ENCODE results near the gene COA7. TPM values are rescaled to one million over a fixed set of nuclear protein-coding genes. Genes with fewer than 3 reads are reported as not detected.

The COA7 gene
- total and polyA plus RNA-seq, 2 of the 8 experiments (the other 6 are each of a cell fraction or from before 2014, with no cell fraction given), result 23.2 to 61.8 TPM

DNA sequence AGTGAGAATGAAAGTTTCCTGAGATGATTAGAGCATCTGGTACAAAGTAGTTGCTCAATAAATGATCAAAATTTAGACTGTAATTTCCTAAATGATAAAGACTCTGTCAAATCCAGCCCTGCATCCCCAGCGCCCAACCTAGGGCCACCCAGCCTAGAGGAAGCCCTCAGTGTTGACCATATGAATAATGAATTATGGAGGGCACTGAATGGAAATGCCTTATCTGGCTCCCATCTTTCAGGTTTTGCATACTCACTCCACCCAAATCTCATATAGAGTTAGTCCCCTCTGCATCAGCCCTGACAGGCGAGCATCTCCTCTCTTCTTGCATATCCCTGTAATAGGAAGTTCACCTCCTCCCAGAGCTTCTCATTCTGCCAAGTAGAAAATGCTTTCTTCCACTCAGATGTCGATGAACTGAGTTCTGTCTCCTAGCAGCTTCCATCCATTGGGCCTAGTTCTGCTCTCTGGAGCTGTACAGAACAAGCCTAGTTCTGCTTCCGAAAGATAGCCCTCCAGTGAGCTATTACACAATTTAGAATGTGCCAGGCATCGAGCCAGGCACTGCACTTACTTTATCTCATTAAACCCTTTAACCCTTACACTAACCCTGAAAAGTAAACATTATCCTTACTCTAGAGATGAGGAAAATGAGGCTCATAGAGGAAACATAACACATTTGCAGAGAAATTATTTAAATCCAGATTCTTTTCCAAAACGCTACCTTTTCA lies 20.9 kb downstream of the COA7 start:
- Histone ChIP-seq H2AFZ (ENCODE audit: low read length) (no peak overlapping the region), H3K23me2 (ENCODE audit: low read depth, low read length) (no peaks in the 10 kb centered on the region), H4K20me1 (replicated peaks in 1 of 2; ENCODE audit: control insufficient read depth in 1 of 2, insufficient read depth in 2 of 2, low read length in 2 of 2) (no peaks in the 10 kb centered on the region), H3K9me3 (ENCODE audit: insufficient read depth in 2 of 2, low read depth in 1 of 2, low read length in 1 of 2) (no peaks in the 10 kb centered on the region), H3K56ac (replicated peaks; ENCODE audit: insufficient read length, low read depth, low read length) (no peak overlapping the region), H2BK15ac (ENCODE audit: low read length) (no peak overlapping the region), H3K36me3 (ENCODE audit: control insufficient read depth in 2 of 4, insufficient read depth in 4 of 4, low read length in 3 of 4) (no peaks in the 10 kb centered on the region), H2BK20ac (ENCODE audit: low read length) (no peak overlapping the region), H2BK120ac (replicated peaks; ENCODE audit: low read depth, low read length) (no peak overlapping the region), H3K14ac (ENCODE audit: insufficient read length) (no peak overlapping the region), H3K27ac (ENCODE audit: low read depth, low read length) (no peak overlapping the region), H3K9ac (replicated peaks in 1 of 4; ENCODE audit: extremely low read depth in 1 of 4, low read depth in 3 of 4, low read length in 3 of 4) (no peak overlapping the region), H4K5ac (ENCODE audit: insufficient read length, low read depth, low read length) (no peak overlapping the region), H4K8ac (ENCODE audit: extremely low read depth, insufficient read depth, low read length) (no peak overlapping the region), H3K4me3 (ENCODE audit: extremely low read depth in 1 of 4, insufficient read depth in 2 of 4, low read depth in 3 of 4, low read length in 4 of 4) (no peak overlapping the region), H3K79me2 (ENCODE audit: control insufficient read depth in 1 of 2, insufficient read depth in 2 of 2, low read length in 2 of 2) (no peaks in the 10 kb centered on the region), H3K27me3 (replicated peaks in 1 of 4; ENCODE audit: control insufficient read depth in 3 of 4, extremely low read depth in 1 of 4, insufficient read depth in 3 of 4, low read length in 3 of 4) (no peaks in the 10 kb centered on the region), H3K4me1 (replicated peaks in 1 of 4; ENCODE audit: control insufficient read depth in 3 of 4, insufficient read depth in 4 of 4, low read length in 3 of 4) (peaks cover 0 to 7% (median 3%) of the 10 kb centered on the region in 4 experiments; a peak in 3 of 7 replicates), H3K4ac (replicated peaks; ENCODE audit: insufficient read length, low read depth, low read length) (no peak overlapping the region), H3K4me2 (ENCODE audit: insufficient read depth in 1 of 2, low read depth in 2 of 2, low read length in 2 of 2) (no peak overlapping the region), H3K23ac (ENCODE audit: insufficient read length) (no peak overlapping the region), H3K79me1 (ENCODE audit: low read depth, low read length) (no peaks in the 10 kb centered on the region), H2BK5ac (ENCODE audit: low read depth, low read length) (no peak overlapping the region), H2BK12ac (ENCODE audit: low read depth, low read length) (no peak overlapping the region), H4K91ac (replicated peaks; ENCODE audit: insufficient read length, low read length) (no peak overlapping the region), H2AK5ac (ENCODE audit: low read depth, low read length) (no peak overlapping the region), H3K18ac (ENCODE audit: extremely low read depth, low read length) (no peak overlapping the region)
- ChIA-PET CTCF (ENCODE audit: partially characterized antibody) (interaction anchor here (0.6 to 1.6 kb wide), 4 partner anchors 9 to 46 kb away, joined by 3 to 6 read pairs (median 4); no protein-coding TSS in a partner anchor), POLR2A (ENCODE audit: partially characterized antibody) (interaction anchor here (0.9 to 1.3 kb wide), 2 partner anchors 9 to 14 kb away, joined by 3 to 4 read pairs; no protein-coding TSS in a partner anchor)
- no peak for FAIRE-seq
- 93% methylated on average over 6 of the region's 6 CpGs; no CpG with 5 or more reads in 1 of the 2 experiments for WGBS, 2 experiments (ENCODE audit: extremely low coverage in 1 of 2, insufficient coverage in 1 of 2, insufficient read length in 1 of 2, insufficient replicate concordance in 2 of 2, low coverage in 1 of 2, low lambda C conversion rate in 2 of 2, missing lambda C conversion rate in 1 of 2)
- TF ChIP-seq SUZ12 (IDR thresholded peaks at IDR 0.05; ENCODE audit: low read length) (no peak), SP2 (IDR thresholded peaks at IDR 0.05; ENCODE audit: low read length) (no peak), RXRA (IDR thresholded peaks at IDR 0.05; ENCODE audit: insufficient read depth, low read depth, low read length) (no peak), JUND (IDR thresholded peaks at IDR 0.05; ENCODE audit: low read length) (no peak), POLR2A (IDR thresholded peaks at IDR 0.05; ENCODE audit: control extremely low read depth in 1 of 2, low read depth in 2 of 2, low read length in 2 of 2) (no peak), SIRT6 (IDR thresholded peaks at IDR 0.05; ENCODE audit: low read length) (no peak), TBP (IDR thresholded peaks at IDR 0.05; ENCODE audit: low read depth, low read length) (no peak), EZH2 (IDR thresholded peaks at IDR 0.05; ENCODE audit: low read depth, low read length, severe bottlenecking) (no peak), FOSL1 (IDR thresholded peaks at IDR 0.05; ENCODE audit: insufficient read depth, low read depth, low read length) (no peak)
- TF ChIP-seq, protein P1, sequence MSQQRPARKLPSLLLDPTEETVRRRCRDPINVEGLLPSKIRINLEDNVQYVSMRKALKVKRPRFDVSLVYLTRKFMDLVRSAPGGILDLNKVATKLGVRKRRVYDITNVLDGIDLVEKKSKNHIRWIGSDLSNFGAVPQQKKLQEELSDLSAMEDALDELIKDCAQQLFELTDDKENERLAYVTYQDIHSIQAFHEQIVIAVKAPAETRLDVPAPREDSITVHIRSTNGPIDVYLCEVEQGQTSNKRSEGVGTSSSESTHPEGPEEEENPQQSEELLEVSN (IDR thresholded peaks at IDR 0.05), result no peak
- no peak for DNase-seq (ENCODE audit: low read depth in 1 of 2, low spot score in 2 of 2)
